ENCODE results near the gene CTLA4. TPM values are rescaled to one million over a fixed set of nuclear protein-coding genes. Genes with fewer than 3 reads are reported as not detected.

Gene CTLA4
- total and polyA plus RNA-seq, 9 of the 15 experiments (the other 6 are each of a cell fraction or from before 2014, with no cell fraction given) = 0.10 to 0.22 (median 0.11) TPM; not detected in 4

DNA sequence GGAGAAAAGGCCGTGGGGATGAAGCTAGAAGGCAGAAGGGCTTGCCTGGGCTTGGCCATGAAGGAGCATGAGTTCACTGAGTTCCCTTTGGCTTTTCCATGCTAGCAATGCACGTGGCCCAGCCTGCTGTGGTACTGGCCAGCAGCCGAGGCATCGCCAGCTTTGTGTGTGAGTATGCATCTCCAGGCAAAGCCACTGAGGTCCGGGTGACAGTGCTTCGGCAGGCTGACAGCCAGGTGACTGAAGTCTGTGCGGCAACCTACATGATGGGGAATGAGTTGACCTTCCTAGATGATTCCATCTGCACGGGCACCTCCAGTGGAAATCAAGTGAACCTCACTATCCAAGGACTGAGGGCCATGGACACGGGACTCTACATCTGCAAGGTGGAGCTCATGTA, 2.9 kb downstream of the CTLA4 start:
- intact Hi-C loops (cut with micrococcal nuclease) = no loop called here

More for the DNA sequence above, 2.9 kb downstream of the CTLA4 start:
- 2% methylated on average over 8 of the region's 9 CpGs for WGBS (ENCODE audit: insufficient coverage, low coverage, missing lambda C conversion rate)
- no peak overlapping the region for H3K4me2 ChIP-seq (ENCODE audit: insufficient read depth, low read length)
- in situ Hi-C loops (cut with MboI) = no loop called here
- ChIA-PET CTCF (ENCODE audit: low intra/inter-chr PET ratio) (no interaction called here), POLR2A (interaction anchor here (1.0 kb wide), 1 partner anchor 9 kb away, joined by 3 read pairs; no protein-coding TSS in a partner anchor)
- no TSS peak for BruUV-seq (replicated peaks)
- no peak overlapping the region for H3K27ac ChIP-seq (ENCODE audit: extremely low read depth, low read depth, low read length)
- no peaks in the 10 kb centered on the region for H4K20me1 ChIP-seq (replicated peaks; ENCODE audit: control insufficient read depth, insufficient read depth, low read length)
- no peak for TF ChIP-seq HMGN3 (IDR thresholded peaks at IDR 0.05; ENCODE audit: borderline replicate concordance, extremely low read depth, insufficient read length, low read depth, low read length)
- TF ChIP-seq, protein P1, sequence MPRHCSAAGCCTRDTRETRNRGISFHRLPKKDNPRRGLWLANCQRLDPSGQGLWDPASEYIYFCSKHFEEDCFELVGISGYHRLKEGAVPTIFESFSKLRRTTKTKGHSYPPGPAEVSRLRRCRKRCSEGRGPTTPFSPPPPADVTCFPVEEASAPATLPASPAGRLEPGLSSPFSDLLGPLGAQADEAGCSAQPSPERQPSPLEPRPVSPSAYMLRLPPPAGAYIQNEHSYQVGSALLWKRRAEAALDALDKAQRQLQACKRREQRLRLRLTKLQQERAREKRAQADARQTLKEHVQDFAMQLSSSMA (CRISPR knock-in tag; IDR thresholded peaks at IDR 0.05) = no peak
- TF ChIP-seq ATF7 (IDR thresholded peaks at IDR 0.05) = no peak
- TF ChIP-seq CSDE1 (IDR thresholded peaks at IDR 0.05) = no peak
- TF ChIP-seq PML (IDR thresholded peaks at IDR 0.05; ENCODE audit: low read length) = no peak
- no peak for TF ChIP-seq IRF9 (tag; IDR thresholded peaks at IDR 0.05)
- TF ChIP-seq, protein P2, sequence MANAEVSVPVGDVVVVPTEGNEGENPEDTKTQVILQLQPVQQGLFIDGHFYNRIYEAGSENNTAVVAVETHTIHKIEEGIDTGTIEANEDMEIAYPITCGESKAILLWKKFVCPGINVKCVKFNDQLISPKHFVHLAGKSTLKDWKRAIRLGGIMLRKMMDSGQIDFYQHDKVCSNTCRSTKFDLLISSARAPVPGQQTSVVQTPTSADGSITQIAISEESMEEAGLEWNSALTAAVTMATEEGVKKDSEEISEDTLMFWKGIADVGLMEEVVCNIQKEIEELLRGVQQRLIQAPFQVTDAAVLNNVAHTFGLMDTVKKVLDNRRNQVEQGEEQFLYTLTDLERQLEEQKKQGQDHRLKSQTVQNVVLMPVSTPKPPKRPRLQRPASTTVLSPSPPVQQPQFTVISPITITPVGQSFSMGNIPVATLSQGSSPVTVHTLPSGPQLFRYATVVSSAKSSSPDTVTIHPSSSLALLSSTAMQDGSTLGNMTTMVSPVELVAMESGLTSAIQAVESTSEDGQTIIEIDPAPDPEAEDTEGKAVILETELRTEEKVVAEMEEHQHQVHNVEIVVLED (CRISPR knock-in tag; IDR thresholded peaks at IDR 0.05) = no peak
- no peak for TF ChIP-seq NR4A1 (CRISPR knock-in tag; IDR thresholded peaks at IDR 0.05)
- no peak for TF ChIP-seq NR4A1 (tag; IDR thresholded peaks at IDR 0.05)
- DNase-seq (ENCODE audit: extremely low read depth in 1 of 4, low spot score in 3 of 4) (no peak), FAIRE-seq (no peak), ATAC-seq (no peak)
- H3K9ac ChIP-seq (ENCODE audit: insufficient read depth in 1 of 2, low read depth in 2 of 2, low read length in 2 of 2) = no peak overlapping the region
- H3K9me3 ChIP-seq (replicated peaks; ENCODE audit: control insufficient read depth, insufficient read depth, low read depth, low read length) = no peaks in the 10 kb centered on the region
- no peaks in the 10 kb centered on the region for H3K9me1 ChIP-seq (ENCODE audit: control insufficient read depth, insufficient read depth, low read length)
- no peaks in the 10 kb centered on the region for H3K36me3 ChIP-seq (ENCODE audit: control insufficient read depth, insufficient read depth, low read length)
- H2AFZ ChIP-seq (ENCODE audit: low read depth, low read length) = no peak overlapping the region
- H3K27me3 ChIP-seq (ENCODE audit: control insufficient read depth in 2 of 2, insufficient read depth in 2 of 2, low read length in 2 of 2) = no peaks in the 10 kb centered on the region
- no peaks in the 10 kb centered on the region for H3K79me2 ChIP-seq (ENCODE audit: control insufficient read depth, insufficient read depth, low read length)
- no peaks in the 10 kb centered on the region for H3K4me1 ChIP-seq (replicated peaks in 1 of 2; ENCODE audit: control insufficient read depth in 2 of 2, insufficient read depth in 2 of 2, low read length in 2 of 2)
- no peak overlapping the region for H3K4me3 ChIP-seq
